Caco-2 (cell line): Measurements from ENCODE around the gene AZGP1. TPM values are rescaled to one million over a fixed set of nuclear protein-coding genes. Genes with fewer than 3 reads are reported as not detected.

Experiments
- BruUV-seq: library from RNA; stranded (reverse); fragments of 400-500 nt; replicated peaks from 2 replicates; lab custom pipeline; 2021; lab: Mats Ljungman, UMichigan
- CTCF ChIA-PET: fragments of 300-600 bp; sonication (Branson Sonifier 250); formaldehyde crosslinking; loops from one replicate; lab custom pipeline; 2022; ENCODE audit warnings: antibody characterized with exemption; lab: Charles Lee
- POLR2A ChIA-PET: fragments of 300-600 bp; sonication (Branson Sonifier 250); formaldehyde crosslinking; loops from one replicate; lab custom pipeline; 2022; ENCODE audit warnings: antibody characterized with exemption; lab: Charles Lee
- DNase-seq, 2 experiments: peaks; one replicate each; pipeline versions ENCODE4 v3.0.0 to v3.0.0-alpha.2; 2020 to 2022
- H3K27me3 ChIP-seq: replicated peaks from 2 replicates; pipeline ENCODE4 v1.6.0; 2011; ENCODE audit warnings: low read length; ENCODE audit not compliant: control insufficient read depth, insufficient read depth
- H3K36me3 ChIP-seq: 2 replicates; pipeline ENCODE4 v1.5.1; 2011; ENCODE audit warnings: low read length; ENCODE audit not compliant: control insufficient read depth, insufficient read depth
- H3K4me1 ChIP-seq: fragments of 250-450 bp; sonication (Bioruptor Pico); 2 replicates; pipeline ENCODE4 v1.5.1; 2020; ENCODE audit warnings: mild to moderate bottlenecking
- H3K4me3 ChIP-seq: 2 replicates; pipeline ENCODE4 v1.5.1; 2011; ENCODE audit warnings: low read depth, mild to moderate bottlenecking, control low read depth, low read length
- H3K9me3 ChIP-seq: fragments of 250-450 bp; sonication (Bioruptor Pico); 2 replicates; pipeline ENCODE4 v1.5.1; 2020; ENCODE audit warnings: mild to moderate bottlenecking, moderate library complexity
- H3K27ac Mint-ChIP-seq: one replicate; pipeline ENCODE4 v1.8.0; 2022; ENCODE audit warnings: mixed read lengths; ENCODE audit not compliant: unreplicated experiment
- H3K27me3 Mint-ChIP-seq: one replicate; pipeline ENCODE4 v1.8.0; 2022; ENCODE audit warnings: mixed read lengths; ENCODE audit not compliant: insufficient read depth, unreplicated experiment
- H3K36me3 Mint-ChIP-seq: one replicate; pipeline ENCODE4 v1.8.0; 2022; ENCODE audit warnings: mild to moderate bottlenecking, mixed read lengths; ENCODE audit not compliant: insufficient read depth, unreplicated experiment
- H3K4me1 Mint-ChIP-seq: one replicate; pipeline ENCODE4 v1.8.0; 2022; ENCODE audit warnings: low read depth, mixed read lengths; ENCODE audit not compliant: unreplicated experiment
- H3K4me3 Mint-ChIP-seq: one replicate; pipeline ENCODE4 v1.8.0; 2022; ENCODE audit warnings: mild to moderate bottlenecking, moderate library complexity, mixed read lengths; ENCODE audit not compliant: unreplicated experiment
- H3K9me3 Mint-ChIP-seq: one replicate; pipeline ENCODE4 v1.8.0; 2022; ENCODE audit warnings: mixed read lengths; ENCODE audit not compliant: unreplicated experiment
- intact Hi-C: fragments of 100-400 bp; cut with micrococcal nuclease; formaldehyde crosslinking; loops from one replicate; pipeline ENCODE4 v1.10.0; 2022; ENCODE audit not compliant: unreplicated experiment
- total RNA-seq: library from RNA; stranded (reverse); gene quantifications from 2 replicates; pipeline ENCODE4 v1.2.3, GENCODE V29; 2022
- TF ChIP-seq, protein P1 (sequence below), 2 experiments: fragments of 200-600 bp in 1 of 2; IDR thresholded peaks; 1 replicate in 1 of 2; 2 replicates in 1 of 2; pipeline versions ENCODE4 v1.5.1 to v1.8.0; 2011 to 2022; ENCODE audit warnings: antibody characterized with exemption in 1 of 2, control low read depth in 1 of 2, inconsistent platforms in 1 of 2, low read depth in 1 of 2, low read length in 1 of 2, mild to moderate bottlenecking in 1 of 2, moderate library complexity in 1 of 2; ENCODE audit not compliant: insufficient read depth in 1 of 2, severe bottlenecking in 1 of 2, unreplicated experiment in 1 of 2

The AZGP1 gene
- total RNA-seq, 1 experiment from 2014 or later = not detected

DNA sequence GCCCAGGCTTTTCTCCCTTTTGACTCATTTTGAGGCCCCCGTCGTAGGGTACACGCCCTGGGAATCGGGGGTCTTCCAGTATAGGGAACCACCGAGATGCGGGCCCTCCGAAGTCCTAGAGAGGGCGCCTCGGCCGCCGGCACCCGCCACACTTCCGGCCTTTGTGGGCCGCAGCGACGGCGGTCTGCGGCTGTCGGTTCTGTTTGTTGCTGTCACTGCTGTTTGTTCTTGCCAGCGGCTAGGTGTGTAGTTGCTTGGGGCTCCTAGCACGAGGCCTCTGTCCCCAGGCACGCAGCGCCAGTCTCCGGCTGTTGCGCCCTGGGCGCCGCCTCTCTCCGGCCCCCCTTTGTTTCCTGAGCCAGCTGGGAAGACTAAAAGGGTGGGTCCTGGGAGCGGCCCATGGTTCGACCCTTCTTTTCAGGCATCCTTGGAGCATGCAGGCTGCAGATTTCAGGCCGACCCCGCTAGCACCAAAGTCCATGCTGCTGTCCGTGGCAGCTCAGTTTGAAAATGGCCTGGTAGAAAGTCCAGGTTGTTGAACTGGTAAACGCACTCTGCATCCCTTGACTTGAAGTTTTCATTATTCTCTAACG lies 21.8 kb upstream of the AZGP1 start:
- peak overlapping the region; percentile 89 for H3K27ac Mint-ChIP-seq
- H3K4me3 Mint-ChIP-seq = peak overlapping the region; percentile 76
- H3K9me3 Mint-ChIP-seq = no peaks in the 10 kb centered on the region
- peak; percentile 77 to 82 for DNase-seq
- Histone ChIP-seq H3K27me3 (no peaks in the 10 kb centered on the region), H3K4me3 (peak overlapping the region; percentile 38), H3K4me1 (peaks cover 13% of the 10 kb centered on the region; the same call in 1 of the 2 replicates), H3K9me3 (no peaks in the 10 kb centered on the region), H3K36me3 (no peaks in the 10 kb centered on the region)
- TF ChIP-seq, protein P1, sequence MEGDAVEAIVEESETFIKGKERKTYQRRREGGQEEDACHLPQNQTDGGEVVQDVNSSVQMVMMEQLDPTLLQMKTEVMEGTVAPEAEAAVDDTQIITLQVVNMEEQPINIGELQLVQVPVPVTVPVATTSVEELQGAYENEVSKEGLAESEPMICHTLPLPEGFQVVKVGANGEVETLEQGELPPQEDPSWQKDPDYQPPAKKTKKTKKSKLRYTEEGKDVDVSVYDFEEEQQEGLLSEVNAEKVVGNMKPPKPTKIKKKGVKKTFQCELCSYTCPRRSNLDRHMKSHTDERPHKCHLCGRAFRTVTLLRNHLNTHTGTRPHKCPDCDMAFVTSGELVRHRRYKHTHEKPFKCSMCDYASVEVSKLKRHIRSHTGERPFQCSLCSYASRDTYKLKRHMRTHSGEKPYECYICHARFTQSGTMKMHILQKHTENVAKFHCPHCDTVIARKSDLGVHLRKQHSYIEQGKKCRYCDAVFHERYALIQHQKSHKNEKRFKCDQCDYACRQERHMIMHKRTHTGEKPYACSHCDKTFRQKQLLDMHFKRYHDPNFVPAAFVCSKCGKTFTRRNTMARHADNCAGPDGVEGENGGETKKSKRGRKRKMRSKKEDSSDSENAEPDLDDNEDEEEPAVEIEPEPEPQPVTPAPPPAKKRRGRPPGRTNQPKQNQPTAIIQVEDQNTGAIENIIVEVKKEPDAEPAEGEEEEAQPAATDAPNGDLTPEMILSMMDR (IDR thresholded peaks at IDR 0.05; ENCODE audit: insufficient read depth in 1 of 2, low read depth in 1 of 2, low read length in 1 of 2, severe bottlenecking in 1 of 2, unreplicated experiment in 1 of 2) = peak; percentile 33 to 37
- POLR2A ChIA-PET = interaction anchor here (1.1 to 1.2 kb wide), 2 partner anchors 18 to 52 kb away, joined by 4 to 10 read pairs; partner anchors contain the start of gene ZKSCAN1
- CTCF ChIA-PET = interaction anchor here (0.7 to 0.8 kb wide), 2 partner anchors 56 to 303 kb away, joined by 3 to 4 read pairs; no protein-coding TSS in a partner anchor
- BruUV-seq = no TSS peak
- no peaks in the 10 kb centered on the region for H3K27me3 Mint-ChIP-seq
- H3K4me1 Mint-ChIP-seq = peaks cover 7% of the 10 kb centered on the region
- intact Hi-C loops = loop anchor here (1.0 kb wide), 2 partner anchors 18 to 52 kb away; partner anchors contain the start of genes ZKSCAN1 and ZSCAN21
- H3K36me3 Mint-ChIP-seq = peaks cover 5% of the 10 kb centered on the region

- Mint-ChIP-seq H3K27me3 (no peaks in the 10 kb centered on the region), H3K9me3 (no peaks in the 10 kb centered on the region), H3K4me1 (peaks cover 7% of the 10 kb centered on the region), H3K4me3 (peak overlapping the region; percentile 76), H3K27ac (peak overlapping the region; percentile 89), H3K36me3 (peaks cover 5% of the 10 kb centered on the region)
- no TSS peak for BruUV-seq
- Histone ChIP-seq H3K27me3 (no peaks in the 10 kb centered on the region), H3K4me1 (peaks cover 9% of the 10 kb centered on the region; the same call in 1 of the 2 replicates), H3K9me3 (no peaks in the 10 kb centered on the region), H3K36me3 (no peaks in the 10 kb centered on the region), H3K4me3 (peak overlapping the region; percentile 38)
- ChIA-PET CTCF (interaction anchor here (0.7 to 0.8 kb wide), 2 partner anchors 56 to 303 kb away, joined by 3 to 4 read pairs; no protein-coding TSS in a partner anchor), POLR2A (interaction anchor here (1.1 to 1.2 kb wide), 2 partner anchors 19 to 53 kb away, joined by 4 to 10 read pairs; partner anchors contain the start of gene ZKSCAN1)
- intact Hi-C loops = loop anchor here (1.0 kb wide), 2 partner anchors 18 to 52 kb away; partner anchors contain the start of genes ZKSCAN1 and ZSCAN21
- DNase-seq = no peak
- TF ChIP-seq, protein P1 (IDR thresholded peaks at IDR 0.05; ENCODE audit: insufficient read depth in 1 of 2, low read depth in 1 of 2, low read length in 1 of 2, severe bottlenecking in 1 of 2, unreplicated experiment in 1 of 2) = no peak
These were observed 21.1 kb upstream of the AZGP1 start for GRCh38 chr7:99996755-99997544.

DNA sequence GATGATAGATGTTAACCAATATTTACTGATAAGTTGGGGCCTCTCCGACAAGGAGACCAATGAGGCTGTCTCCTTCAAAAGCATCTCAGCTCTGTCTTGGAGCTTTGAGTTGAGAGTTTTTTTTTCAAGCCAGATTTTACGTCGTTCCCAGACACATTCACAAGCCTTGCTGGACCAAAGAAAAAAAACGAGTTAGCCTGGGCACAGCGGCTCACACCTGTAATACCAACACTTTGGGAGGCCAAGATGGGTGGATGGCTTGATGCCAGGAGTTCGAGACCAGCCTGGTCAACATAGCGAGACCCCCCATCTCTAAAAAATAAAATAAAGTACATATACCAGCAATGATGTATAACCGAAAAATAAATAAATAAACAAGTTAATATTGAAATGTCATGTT lies 19.0 kb upstream of the AZGP1 start:
- intact Hi-C loops = loop anchor here (1.0 kb wide), 2 partner anchors 58 to 86 kb away; partner anchors contain the start of gene ZNF3
- H3K4me1 ChIP-seq = peaks cover 9% of the 10 kb centered on the region; the same call in 1 of the 2 replicates
- Mint-ChIP-seq H3K27ac (no peak overlapping the region), H3K4me1 (peaks cover 7% of the 10 kb centered on the region), H3K36me3 (no peaks in the 10 kb centered on the region), H3K4me3 (no peak overlapping the region), H3K9me3 (no peaks in the 10 kb centered on the region), H3K27me3 (no peaks in the 10 kb centered on the region)
- no peak overlapping the region for H3K4me3 ChIP-seq
- POLR2A ChIA-PET = interaction anchor here (0.6 to 0.7 kb wide), 2 partner anchors 9 to 1177 kb away, joined by 3 read pairs; no protein-coding TSS in a partner anchor
- H3K27me3 ChIP-seq = no peaks in the 10 kb centered on the region
- no TSS peak for BruUV-seq
- TF ChIP-seq, protein P1 (IDR thresholded peaks at IDR 0.05; ENCODE audit: insufficient read depth in 1 of 2, low read depth in 1 of 2, low read length in 1 of 2, severe bottlenecking in 1 of 2, unreplicated experiment in 1 of 2) = no peak
- no peaks in the 10 kb centered on the region for H3K36me3 ChIP-seq
- H3K9me3 ChIP-seq = no peaks in the 10 kb centered on the region
- DNase-seq = no peak
- CTCF ChIA-PET = interaction anchor here (0.6 to 1.5 kb wide), 5 partner anchors 50 to 300 kb away, joined by 3 to 10 read pairs (median 4); no protein-coding TSS in a partner anchor
